NAMALWA (cell line): Measurements from ENCODE around the gene SDF4.

Source experiments
- DNase-seq: peaks from one replicate; pipeline ENCODE4 v3.0.0-alpha.2; 2015; ENCODE audit warnings: low spot score

SDF4 gene

DNA sequence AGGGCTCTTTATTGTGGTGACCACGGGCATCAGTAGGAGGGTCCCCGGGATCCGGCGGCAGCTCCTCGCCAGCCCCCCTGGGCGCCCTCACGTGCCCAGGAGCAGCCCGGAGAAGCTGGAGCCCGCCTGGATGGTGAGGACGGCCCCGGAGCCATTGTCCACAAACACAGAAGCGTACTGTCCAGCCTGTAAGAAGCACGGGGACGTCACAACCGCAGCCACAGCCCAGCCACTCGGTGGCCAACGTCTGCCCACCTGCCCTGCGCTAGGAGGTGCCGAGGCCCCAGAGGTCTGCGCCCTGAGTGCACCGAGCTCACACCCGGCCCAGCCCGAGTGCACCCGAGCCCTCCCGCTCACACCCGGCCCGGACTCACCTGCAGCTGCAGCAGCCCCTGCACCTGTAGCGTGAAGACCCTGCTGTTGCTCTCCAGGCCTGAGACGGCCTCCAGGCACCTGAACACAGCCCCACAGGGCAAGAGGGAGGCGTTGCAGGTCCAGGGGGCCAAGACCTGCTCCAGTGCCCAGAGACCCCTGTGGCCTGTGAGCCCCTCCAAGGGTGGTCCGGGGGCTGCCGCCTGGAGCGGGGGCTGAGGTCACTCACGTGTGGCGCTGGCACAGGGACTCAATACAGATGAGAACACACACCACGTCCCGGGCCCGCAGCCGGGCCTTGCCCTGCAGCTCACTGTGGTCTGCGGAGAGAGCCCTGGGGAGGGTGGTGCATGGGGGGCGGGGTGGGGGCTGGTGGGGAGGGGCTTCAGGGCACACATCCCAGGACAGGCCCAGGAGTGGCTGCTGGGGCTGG is 10.9 kb upstream of the SDF4 start:
- DNase-seq = no peak

DNA sequence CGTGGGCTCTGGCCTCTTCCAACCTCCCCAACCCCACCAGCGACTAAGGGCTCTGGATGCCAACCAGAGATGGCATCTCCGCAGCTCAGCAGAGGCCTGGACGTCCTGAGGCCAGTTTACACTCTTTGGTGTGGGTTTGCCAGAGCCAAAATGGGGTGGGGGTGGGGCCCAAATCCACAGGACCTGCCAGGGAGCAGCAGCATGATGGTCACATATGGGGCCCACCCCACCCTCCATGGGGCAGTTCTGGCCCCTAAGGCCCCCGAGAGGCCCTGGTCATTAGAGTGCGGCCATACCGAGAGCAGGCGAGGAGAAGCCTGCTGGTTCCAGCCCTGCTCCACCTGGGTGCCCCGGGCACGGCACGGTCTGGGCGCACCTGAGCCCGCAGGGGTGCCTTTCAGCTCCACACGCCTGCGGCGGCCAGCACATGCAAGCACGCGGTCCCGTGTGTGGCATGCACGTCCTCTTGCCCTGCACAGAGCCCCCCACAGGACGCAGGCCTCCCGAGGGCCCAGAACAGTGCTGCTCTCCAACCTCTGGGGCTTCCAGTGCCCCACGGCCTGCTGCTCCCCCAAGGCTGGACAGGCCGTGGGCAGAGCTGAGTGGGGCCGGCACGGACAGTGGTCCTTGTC is 9.9 kb upstream of the SDF4 start:
- no peak for DNase-seq

DNA sequence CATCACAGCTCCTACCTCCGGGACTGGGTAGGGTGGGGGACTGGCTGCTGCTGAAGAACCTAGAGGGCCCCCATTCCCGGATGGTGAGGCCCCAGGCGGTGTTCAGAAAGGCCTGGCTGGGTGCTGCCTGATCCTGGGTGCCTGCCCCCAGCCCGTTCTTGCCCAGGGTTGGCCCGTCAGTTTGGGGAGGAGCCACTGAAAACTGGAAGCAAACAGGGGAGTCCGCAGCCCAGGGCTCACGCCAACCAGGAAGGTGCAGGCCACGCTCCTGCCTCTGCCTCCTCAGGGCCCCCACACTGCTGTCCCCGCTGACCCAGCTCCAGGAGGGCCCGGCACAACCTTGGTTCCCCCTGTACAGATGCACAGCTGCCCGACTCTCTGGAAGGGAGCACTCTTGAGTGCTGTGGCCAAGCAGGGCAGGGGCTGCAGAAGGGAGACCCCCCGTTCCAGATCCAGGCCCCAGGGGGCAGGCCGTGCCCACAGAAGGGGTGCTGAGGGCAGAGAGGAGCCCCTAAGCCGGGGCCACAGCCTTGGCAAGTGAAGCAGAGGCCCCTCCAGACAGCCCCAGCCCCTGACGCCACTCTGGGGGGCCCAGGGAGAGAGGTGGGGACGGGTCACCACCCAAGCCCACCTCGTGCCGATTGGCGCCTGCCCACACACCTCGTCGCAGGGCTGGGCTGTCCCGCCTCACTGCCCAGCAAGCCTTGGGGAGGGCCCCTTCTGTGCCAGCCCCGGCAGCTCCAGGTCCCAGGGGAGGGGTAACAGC is 9.2 kb upstream of the SDF4 start:
- no peak for DNase-seq

DNA sequence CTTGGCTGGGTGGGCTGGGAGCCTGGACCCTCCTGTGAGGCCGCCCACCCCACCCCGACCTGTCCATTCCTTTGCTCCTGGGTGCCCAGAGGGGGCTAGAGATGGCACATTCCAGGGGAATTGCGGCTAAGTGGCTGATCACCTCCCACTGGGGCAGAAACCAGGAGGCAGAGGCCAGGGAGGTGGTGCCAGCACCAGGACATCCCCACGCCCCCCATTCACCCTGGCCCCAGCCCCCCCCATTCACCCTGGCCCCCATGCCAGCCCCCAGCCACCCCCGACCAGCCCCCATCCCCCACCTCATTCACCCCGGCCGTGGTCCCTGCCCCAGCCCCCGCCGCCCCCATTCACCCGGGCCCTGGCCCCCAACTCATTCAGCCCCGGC is 8.5 kb upstream of the SDF4 start:
- no peak for DNase-seq

DNA sequence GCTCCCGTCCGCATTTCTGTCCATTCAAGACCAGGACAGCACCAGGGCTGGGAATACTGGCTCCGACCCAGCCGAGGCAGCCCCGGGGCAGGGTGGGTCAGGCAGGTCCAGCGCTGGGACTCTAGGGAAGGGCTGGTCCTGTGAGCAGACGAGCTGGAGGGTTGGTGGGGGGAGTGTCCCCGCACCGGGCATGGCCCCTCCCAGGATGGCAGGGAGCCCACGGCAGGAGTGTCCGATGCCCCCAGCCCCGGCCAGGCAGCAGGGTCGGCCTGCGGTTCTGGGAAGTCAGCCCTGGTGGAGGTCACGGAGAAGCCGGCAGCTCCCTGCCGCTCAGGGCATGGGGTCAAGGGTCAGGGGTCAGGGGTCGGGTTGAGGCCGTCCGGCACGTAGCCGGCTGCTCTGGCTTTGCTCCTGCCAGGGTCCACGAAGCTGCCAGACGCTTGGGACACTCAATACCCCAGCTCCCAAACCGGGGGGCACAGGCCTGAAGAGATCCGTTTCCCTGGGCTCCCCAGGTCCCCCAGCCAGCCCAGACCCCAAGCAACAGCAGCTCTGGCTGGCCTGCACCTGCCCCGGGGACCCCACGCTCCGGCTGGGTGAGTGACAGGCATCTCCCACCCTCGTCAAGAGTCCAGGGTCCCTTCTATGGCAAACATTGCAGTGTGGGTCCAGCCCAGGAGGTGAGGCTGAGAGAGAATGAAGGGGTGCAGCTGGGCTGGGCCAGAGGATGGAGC is 8.0 kb upstream of the SDF4 start:
- no peak for DNase-seq

DNA sequence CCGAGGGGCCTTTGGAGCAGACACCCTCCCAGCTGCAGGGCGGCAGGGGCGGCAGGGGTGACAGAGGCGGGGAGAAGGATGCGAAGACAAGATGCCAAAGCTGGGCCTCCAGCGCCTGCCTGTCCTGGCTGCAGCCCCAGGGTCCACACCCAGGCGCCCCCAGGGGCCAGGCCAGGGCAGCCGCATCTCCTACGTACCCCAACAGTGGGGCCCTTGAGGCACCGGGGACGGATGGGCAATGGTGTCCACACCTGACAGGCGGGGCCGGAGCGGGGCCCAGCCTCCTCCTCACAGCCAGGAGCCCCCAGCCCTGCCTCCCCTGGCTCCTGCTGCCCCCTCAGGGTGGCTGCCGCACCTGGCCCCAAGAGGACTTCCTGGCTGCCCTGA is 7.4 kb upstream of the SDF4 start:
- no peak for DNase-seq

DNA sequence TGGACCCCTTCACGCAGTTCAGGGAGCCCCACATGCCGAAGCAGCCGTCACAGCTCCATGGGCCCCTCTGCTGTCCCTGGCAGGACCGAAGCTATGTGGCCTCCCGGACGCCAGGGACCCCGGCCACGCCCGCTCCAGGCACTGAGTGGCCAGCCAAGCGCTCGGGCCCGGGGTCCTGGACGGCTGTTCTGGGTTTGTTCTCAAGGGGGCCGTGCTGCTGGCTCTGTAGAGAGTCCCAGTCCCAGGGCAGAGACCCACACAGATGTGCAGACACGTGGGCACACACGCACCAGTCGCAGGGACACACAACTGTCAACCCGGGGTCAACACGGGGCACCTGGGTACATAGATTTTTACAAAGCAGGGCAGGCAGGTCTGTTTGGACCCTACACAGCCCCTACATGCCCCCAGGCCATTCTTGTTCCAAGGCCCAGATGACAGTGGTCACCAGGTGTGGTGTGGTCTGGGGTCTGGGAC is 6.9 kb upstream of the SDF4 start:
- DNase-seq = no peak

DNA sequence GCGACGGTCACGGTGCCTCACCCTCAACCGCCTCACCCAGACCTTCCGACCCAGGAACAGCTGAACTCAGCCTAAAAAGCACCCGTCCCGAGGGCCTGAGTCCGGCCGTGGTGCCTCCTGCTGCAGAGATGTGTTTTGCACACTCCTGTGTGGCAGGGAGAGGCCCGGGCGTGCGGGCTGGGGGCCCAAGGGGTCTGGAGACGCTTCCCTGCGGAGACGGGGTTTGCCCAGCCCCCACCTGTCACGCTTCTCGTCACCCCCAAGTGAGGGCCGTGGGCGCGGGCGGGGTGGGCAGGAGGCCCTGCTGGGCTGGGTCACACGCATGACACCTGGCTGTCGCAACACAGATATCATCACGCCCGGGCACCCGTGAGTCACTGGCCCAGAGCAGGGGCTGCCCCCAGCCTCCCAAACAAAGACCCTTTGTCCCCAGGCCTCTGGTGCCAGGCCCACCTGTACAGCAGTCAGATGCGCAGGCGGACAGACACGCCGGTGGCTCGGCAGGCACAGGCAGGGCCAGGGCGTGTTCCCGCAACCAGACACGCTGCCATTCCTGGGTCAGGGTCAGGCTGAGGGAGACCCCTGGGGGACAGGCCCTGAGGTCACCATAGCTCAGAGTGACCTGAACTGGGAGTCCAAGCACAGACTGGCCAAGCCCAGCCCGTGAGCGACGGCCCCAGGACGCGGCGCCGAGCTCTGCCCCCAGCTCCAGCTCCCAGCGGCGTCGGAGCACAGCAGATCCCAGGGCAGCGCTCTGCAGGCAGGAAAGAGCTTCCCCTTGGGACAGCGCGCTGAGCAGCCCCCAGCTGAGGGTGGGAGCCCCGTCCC is 6.3 kb upstream of the SDF4 start:
- DNase-seq = peak; percentile 52

DNA sequence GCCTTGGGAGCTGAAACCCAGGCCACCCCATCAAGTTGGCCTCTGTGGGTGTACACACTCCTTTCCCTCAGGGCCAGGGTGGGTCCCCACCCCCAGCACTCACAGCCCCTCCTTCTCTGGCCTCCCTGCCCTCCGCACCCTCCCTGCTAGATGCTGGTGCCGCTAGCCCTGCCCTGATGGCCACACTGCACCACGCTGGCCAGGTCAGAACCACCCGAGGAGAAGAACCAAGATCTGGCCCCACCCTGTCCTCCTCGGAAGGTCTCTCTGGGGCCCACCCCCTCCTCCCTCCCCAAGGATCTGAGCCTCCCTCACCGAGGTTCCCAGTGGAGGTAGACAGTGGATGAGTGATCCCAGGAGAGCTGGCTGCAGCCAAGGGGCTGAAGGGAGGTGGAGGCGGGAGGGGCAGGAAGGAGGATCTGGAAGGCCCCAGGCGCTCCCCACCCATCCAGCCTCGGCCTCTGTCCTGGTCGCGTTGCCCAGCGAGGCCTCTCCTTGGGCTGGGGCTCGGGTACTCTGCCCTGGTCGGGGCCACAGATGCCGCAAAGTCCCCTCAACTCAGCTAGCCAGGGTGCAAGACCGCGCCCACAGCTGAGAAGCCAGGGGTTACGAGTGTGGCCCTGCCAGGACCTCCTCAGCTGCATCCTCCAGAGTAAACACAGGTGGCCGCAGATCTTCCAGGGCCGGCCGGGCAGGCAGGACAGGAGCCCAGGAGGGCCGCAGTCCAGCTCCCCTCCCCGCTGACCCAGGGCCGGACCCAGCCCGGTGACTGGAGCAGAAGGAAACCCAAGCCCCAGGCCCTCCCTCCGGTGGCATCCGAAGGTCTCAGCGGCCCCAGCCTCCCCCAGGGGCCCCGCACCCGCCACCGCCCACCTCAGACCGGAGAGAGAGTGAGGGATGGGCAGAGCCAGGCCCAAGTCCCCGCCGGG is 5.4 kb upstream of the SDF4 start:
- DNase-seq = no peak

DNA sequence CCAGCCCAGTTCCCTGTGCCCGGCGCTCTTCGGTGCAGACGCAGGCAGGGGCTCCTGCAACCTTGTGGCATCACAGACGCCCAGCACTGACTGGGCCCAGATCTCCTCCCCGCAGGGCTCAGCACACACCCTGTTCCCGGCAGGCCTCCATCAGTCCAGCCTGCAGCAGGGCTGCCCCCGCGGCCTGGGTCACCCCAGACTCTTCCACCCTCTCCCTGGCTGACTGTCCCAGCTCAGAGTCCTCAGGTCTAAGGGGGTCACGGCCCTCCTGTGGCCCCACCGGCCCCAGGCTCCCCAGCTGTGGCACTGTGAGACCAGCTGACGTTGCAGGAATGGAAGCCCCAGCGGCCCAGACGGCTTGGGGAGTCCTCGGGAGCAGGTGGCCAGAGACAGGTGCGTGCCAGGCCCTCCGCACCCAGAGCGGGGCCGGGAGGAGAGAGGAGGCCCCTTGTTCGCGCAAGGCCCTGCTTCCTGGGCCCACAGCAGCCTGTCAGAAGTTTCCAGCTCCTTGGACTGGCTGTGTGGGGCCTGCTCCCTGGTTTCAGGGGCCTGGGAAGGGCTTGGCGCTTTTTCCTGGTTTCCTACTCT is 4.5 kb upstream of the SDF4 start:
- no peak for DNase-seq

DNA sequence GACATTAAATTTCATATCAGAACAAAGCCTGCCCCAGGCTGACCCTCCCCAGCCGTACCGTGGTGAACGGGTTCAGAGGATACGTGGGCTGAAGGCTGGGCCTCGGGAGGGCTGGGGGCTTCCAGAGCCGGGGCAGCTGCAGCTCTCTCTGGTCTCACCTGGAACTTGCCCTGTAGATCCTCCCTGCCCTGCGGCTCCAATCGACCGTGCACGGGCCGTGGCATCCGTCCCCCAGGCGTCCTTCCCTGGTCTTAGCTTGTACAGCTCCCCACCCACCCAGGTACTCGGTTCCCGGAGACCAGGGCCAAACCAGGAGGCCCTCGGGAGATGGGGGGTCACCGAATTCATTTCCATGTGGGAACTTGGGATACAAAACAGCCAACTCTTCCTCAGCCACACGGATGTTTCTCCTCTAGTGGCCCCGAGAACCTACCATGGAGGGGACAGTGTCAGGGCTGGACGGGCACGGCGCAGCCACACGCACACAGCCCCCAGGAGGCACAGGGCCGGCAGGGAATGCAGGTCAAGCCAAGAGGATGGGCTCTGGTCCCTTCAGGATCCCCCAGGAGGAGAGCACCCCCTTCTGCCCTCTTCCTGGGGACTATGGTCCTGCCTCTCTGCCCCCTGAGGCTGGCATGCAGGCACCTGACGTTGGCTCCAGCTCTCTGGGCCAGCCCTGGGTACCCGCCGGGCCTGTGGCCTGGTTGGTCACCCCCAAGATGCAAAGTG is 3.4 kb upstream of the SDF4 start:
- DNase-seq = no peak

DNA sequence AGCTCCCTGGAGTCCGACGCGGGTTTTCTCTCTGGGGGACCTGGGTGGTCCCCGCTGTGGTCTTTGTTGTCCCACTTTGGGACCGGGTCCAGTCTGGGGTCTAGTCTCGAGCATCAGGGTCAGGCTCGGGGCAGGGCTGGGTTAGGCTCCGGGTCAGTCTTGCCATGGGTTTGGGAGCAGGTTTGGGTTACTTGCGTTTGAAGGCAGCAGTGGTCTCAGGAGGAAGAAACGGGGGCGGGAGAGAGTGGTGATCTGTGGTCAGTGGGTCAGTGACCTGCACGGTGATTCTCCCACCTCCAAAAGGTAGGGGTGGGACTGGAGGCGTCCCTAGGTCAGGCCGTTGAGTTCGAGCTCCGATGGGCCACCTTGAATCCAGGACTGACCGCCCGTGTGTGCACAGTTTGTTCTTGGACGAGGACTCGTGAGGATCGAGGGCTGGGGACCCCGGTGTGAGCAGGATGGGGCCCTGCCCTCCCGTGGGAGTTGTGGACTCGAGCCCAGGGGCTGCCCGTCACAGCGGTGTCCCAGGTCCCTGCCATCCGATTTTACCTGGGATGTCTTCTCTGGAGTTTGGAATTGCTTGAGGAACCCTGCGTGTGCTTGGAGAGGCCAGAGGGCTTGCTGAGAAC is 2.5 kb upstream of the SDF4 start:
- no peak for DNase-seq

DNA sequence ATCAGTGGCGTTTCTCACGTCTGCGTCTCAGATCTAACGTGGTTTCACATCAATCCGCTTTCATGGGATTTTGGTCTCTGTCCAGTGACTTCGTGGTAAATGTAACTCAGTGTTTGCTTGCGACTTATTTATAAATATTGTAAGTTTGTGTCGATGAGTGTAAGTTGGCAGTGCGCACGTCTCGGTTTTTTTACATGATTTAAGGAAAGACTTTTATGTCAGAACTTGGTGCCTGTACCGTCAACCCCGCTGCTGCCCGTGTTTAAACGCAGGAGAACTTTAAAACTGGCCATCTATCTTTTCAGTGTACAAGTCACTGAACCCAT is 1.7 kb upstream of the SDF4 start:
- no peak for DNase-seq

DNA sequence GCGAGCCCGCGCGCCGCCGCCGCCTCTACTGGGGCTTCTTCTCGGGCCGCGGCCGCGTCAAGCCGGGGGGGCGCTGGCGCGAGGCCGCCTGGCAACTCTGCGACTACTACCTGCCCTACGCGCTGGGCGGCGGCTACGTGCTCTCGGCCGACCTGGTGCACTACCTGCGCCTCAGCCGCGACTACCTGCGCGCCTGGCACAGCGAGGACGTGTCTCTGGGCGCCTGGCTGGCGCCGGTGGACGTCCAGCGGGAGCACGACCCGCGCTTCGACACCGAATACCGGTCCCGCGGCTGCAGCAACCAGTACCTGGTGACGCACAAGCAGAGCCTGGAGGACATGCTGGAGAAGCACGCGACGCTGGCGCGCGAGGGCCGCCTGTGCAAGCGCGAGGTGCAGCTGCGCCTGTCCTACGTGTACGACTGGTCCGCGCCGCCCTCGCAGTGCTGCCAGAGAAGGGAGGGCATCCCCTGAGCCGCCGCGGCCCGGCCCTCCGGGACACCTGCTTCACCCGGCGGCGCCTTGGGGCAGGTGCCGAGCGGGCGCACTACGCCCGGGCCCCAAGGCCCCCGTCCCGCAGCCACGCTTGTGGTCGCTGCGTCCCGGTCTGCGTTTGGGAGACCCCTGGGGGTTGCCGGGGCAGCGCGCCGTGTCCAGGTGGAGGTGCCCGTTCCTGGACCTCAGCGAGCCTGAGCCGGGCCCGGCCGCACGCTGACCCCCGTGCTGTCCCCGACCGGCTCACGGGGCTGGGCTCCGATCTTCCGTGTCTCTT is 1.2 kb upstream of the SDF4 start:
- DNase-seq = no peak

DNA sequence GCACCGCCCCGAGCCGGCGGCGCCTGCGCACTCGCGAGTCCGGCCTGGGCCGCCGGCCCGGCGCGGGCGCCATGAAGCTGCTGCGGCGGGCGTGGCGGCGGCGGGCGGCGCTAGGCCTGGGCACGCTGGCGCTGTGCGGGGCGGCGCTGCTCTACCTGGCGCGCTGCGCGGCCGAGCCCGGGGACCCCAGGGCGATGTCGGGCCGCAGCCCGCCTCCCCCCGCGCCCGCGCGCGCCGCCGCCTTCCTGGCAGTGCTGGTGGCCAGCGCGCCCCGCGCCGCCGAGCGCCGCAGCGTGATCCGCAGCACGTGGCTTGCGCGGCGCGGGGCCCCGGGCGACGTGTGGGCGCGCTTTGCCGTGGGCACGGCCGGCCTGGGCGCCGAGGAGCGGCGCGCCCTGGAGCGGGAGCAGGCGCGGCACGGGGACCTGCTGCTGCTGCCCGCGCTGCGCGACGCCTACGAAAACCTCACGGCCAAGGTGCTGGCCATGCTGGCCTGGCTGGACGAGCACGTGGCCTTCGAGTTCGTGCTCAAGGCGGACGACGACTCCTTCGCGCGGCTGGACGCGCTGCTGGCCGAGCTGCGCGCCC is 501 bp upstream of the SDF4 start, which contains the start of gene B3GALT6:
Gene B3GALT6 (plus strand): TSS at position 30 of the 588 bp plus-strand sequence. CDS start 42 bp downstream, at position 72.
- DNase-seq = no peak

DNA sequence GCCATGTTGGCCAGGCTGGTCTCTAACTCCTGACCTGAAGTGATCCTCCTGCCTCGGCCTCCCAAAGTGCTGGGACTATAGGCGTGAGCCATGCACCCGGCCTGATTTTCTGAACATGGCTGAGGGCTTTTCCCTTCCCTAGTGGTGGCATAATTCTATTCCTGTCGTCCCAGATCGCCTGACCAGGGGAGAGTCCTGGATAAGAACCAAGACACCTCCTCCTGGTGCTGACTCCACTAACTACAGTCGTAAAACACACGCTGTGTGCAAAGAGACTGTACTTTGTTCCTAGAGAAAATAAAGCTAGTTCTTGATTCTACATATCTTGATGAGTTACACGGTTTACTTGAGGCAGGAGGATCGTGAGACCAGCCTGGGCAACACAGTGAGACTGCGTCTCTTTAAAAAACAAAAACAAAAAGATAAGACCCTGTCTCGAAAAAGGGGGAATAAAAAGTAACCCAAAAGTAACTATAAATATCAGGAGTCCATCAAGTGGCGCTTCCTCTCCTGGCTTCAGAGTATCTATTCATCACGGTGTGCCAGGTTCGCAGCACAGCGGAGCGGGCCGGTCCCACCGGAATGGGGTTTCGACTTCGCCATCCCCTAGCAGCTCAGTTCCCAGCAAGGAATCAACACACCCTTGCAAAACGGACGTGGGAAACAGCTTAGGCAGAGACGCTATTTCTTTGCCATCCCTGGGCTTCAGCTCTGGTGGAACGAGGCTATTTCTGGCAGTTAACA is 973 bp downstream of the SDF4 start:
- peak; percentile 59 for DNase-seq

DNA sequence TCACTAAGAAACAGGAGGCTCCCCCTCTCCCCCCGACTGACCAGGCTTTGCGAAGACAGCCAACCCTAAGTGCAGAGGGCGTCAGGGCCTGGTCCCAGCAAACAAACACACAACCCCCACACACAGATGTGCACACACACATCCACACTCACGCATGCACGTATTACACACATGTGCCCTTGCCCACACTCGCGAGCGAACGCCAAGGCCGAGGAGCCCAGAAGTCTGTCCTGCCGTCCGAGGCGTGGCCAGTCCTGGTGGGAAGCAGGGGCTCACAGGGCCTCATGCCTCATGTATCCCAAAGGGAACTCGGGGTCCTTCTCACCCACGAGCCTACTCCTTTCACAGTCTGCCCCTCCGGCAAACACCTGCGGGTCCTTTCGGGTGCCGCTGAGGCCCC is 2.0 kb downstream of the SDF4 start:
- no peak for DNase-seq
